OCI-LY1 (cell line): ENCODE results near the gene QRFP.

Experiments
- H2AFZ ChIP-seq: fragments of 200-600 bp; sonication (generic), shearing (Covaris generic); 2 replicates; pipeline ENCODE4 v1.6.0; 2014; ENCODE audit warnings: antibody characterized with exemption, mild to moderate bottlenecking, low read length
- H3F3A ChIP-seq: fragments of 200-600 bp; sonication (generic), shearing (Covaris generic); 2 replicates; pipeline ENCODE4 v1.6.0; 2014; ENCODE audit warnings: mild to moderate bottlenecking, antibody characterized with exemption, low read length, moderate library complexity; ENCODE audit not compliant: insufficient read depth
- H3K27ac ChIP-seq: fragments of 200-600 bp; sonication (generic); 2 replicates; pipeline ENCODE4 v1.5.1; 2014; ENCODE audit warnings: low read length, mixed run types, mild to moderate bottlenecking, low read depth; ENCODE audit not compliant: poor library complexity, severe bottlenecking
- H3K27me3 ChIP-seq: fragments of 200-600 bp; sonication (generic); 2 replicates; pipeline ENCODE4 v1.6.0; 2014; ENCODE audit warnings: antibody characterized with exemption, mild to moderate bottlenecking, low read length, moderate library complexity; ENCODE audit not compliant: insufficient read depth
- H3K36me3 ChIP-seq: fragments of 200-600 bp; sonication (generic); 2 replicates; pipeline ENCODE4 v1.6.1; 2014; ENCODE audit warnings: mild to moderate bottlenecking, antibody characterized with exemption, low read length, moderate library complexity, mixed read lengths; ENCODE audit not compliant: insufficient read depth
- H3K4me1 ChIP-seq: fragments of 200-600 bp; sonication (generic); 2 replicates; pipeline ENCODE4 v1.5.1; 2014; ENCODE audit warnings: mild to moderate bottlenecking, low read length, moderate library complexity; ENCODE audit not compliant: insufficient read depth, severe bottlenecking
- H3K4me2 ChIP-seq: fragments of 200-600 bp; sonication (generic), shearing (Covaris generic); 2 replicates; pipeline ENCODE4 v1.6.1; 2014; ENCODE audit warnings: low read length
- H3K4me3 ChIP-seq: fragments of 200-600 bp; sonication (generic); 2 replicates; pipeline ENCODE4 v1.5.1; 2014; ENCODE audit warnings: low read length, low read depth, mild to moderate bottlenecking, mixed read lengths; ENCODE audit not compliant: poor library complexity, severe bottlenecking
- H3K79me2 ChIP-seq: fragments of 200-600 bp; shearing (Covaris generic); 2 replicates; pipeline ENCODE4 v1.6.1; 2016; ENCODE audit warnings: mixed run types, low read length, mixed read lengths; ENCODE audit not compliant: insufficient read depth
- H3K9ac ChIP-seq: fragments of 200-600 bp; sonication (generic), shearing (Covaris generic); 2 replicates; pipeline ENCODE4 v1.6.1; 2014; ENCODE audit warnings: mild to moderate bottlenecking, low read length, mixed read lengths
- H3K9me2 ChIP-seq: fragments of 200-600 bp; sonication (generic), shearing (Covaris generic); 2 replicates; pipeline ENCODE4 v1.6.1; 2014; ENCODE audit warnings: low read depth, mild to moderate bottlenecking, low read length, mixed read lengths
- H3K9me3 ChIP-seq: fragments of 200-600 bp; shearing (Covaris generic); 2 replicates; pipeline ENCODE4 v1.6.1; 2014; ENCODE audit warnings: low read length, mixed read lengths
- H4K20me1 ChIP-seq: fragments of 200-600 bp; sonication (generic), shearing (Covaris generic); 2 replicates; pipeline ENCODE4 v1.6.0; 2016; ENCODE audit warnings: mild to moderate bottlenecking, low read length; ENCODE audit not compliant: insufficient read depth
- EZH2 ChIP-seq: fragments of 200-600 bp; sonication (generic), shearing (Covaris generic); IDR thresholded peaks from 2 replicates; pipeline ENCODE4 v1.8.0; 2017; ENCODE audit warnings: borderline replicate concordance, mixed run types, mild to moderate bottlenecking, antibody characterized with exemption, low read length, moderate library complexity, mixed read lengths
- TF ChIP-seq, protein P1 (sequence below): fragments of 200-600 bp; sonication (generic), shearing (Covaris generic); IDR thresholded peaks from 2 replicates; pipeline ENCODE4 v1.5.1; 2017; ENCODE audit warnings: mild to moderate bottlenecking, antibody characterized with exemption, low read length, moderate library complexity, mixed read lengths

Gene QRFP

DNA sequence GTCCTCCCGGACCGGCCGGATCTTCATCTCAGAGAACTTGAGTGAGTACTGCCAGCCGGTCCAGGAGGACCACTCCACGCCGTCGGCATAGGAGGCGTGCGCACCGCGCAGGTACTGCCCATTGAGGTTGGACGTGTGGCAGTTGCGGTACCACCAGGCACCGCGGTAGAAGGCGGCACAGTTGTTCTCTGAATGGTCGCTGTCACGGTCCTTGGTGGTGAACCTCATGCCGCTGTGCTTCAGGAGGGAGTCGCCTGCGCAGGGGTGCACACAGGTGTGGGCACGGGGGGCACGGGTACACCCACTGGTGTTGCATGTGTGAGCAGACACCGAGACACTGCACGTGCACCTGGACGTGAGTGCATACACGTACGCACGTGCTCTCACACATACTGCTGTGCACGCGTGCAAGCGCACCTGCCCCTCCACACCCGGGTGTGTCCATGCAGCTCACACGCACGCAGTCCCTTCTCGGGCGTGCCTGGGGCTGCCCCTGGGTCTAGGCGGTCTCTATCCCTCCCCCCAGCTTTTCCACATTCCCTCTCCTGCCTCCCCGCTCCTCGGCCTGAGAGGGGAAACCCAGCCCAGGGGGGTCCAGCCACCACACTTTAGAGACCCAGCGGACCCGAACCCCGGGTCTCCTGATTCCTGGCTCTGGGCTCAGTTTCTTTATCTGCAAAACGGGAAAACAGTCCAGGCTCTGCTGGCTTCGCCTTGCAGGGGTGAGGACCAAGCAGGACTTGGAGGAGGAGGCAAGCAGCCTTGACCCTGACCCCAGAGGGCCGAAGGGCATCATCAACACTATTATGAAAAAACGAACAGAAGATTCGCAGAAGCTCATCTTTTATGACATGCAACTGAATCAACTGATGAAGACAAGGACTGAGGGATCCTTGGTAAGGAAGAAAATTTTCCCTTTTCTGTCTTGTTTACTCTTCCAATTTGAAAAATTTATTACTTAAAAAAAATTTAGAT, 7.7 kb upstream of the QRFP start:
- Histone ChIP-seq H3K27ac (no peak overlapping the region), H4K20me1 (no peaks in the 10 kb centered on the region), H3K4me3 (no peak overlapping the region), H3F3A (no peaks in the 10 kb centered on the region), H3K36me3 (no peaks in the 10 kb centered on the region), H2AFZ (no peak overlapping the region), H3K4me2 (no peak overlapping the region), H3K4me1 (no peaks in the 10 kb centered on the region), H3K9me3 (no peaks in the 10 kb centered on the region), H3K27me3 (no peaks in the 10 kb centered on the region), H3K79me2 (no peaks in the 10 kb centered on the region), H3K9me2 (no peaks in the 10 kb centered on the region), H3K9ac (no peak overlapping the region)
- no peak for TF ChIP-seq EZH2
- TF ChIP-seq, protein P1, sequence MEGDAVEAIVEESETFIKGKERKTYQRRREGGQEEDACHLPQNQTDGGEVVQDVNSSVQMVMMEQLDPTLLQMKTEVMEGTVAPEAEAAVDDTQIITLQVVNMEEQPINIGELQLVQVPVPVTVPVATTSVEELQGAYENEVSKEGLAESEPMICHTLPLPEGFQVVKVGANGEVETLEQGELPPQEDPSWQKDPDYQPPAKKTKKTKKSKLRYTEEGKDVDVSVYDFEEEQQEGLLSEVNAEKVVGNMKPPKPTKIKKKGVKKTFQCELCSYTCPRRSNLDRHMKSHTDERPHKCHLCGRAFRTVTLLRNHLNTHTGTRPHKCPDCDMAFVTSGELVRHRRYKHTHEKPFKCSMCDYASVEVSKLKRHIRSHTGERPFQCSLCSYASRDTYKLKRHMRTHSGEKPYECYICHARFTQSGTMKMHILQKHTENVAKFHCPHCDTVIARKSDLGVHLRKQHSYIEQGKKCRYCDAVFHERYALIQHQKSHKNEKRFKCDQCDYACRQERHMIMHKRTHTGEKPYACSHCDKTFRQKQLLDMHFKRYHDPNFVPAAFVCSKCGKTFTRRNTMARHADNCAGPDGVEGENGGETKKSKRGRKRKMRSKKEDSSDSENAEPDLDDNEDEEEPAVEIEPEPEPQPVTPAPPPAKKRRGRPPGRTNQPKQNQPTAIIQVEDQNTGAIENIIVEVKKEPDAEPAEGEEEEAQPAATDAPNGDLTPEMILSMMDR, result no peak

DNA sequence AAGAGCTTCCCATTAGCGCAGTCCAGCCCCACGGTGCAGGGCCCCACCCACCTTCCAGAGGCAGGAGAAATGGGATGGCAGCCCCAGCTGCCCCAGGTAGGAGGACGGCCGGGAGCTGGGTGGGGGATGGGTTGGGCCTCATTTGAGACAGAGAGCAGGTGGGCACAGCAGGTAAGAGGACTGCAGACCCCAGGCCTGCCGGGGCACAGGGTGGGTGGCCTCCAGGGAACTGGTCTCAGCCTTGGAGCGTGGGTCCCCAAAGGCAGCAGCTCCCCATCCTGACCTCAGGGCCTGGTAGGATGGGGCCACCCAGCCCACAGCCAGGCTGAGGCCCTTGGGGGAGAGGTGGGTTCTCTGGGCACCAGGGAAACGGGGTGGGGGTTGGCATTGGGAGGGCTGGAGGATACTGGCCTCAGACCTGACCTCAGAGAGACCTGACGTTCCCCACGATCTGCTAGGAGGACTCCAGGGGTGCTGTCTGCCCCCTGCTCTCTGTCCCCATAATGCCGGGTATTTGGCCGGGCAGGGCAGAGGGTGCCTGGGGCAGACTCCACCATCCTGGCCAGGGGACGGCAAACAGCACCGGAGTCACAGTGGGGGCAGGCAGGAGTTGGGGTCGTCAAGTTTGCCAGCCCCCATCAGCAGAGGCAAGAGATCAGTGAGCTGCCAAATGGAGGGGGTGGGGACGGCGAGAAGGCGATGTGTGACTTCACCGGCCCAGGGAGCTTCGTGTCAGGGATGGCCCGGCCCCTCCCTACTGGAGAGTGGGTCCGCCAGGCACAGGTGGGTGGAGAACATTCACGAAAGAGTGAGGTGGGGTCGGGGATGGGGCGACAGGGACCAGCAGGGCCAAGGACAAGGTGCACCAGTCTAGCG, 6.8 kb upstream of the QRFP start:
- H2AFZ ChIP-seq, result no peak overlapping the region
- no peaks in the 10 kb centered on the region for H3K27me3 ChIP-seq
- H3K9me3 ChIP-seq, result no peaks in the 10 kb centered on the region
- no peaks in the 10 kb centered on the region for H3F3A ChIP-seq
- no peaks in the 10 kb centered on the region for H3K36me3 ChIP-seq
- H3K27ac ChIP-seq, result no peak overlapping the region
- H4K20me1 ChIP-seq, result no peaks in the 10 kb centered on the region
- H3K9me2 ChIP-seq, result no peaks in the 10 kb centered on the region
- no peak overlapping the region for H3K4me2 ChIP-seq
- no peak for TF ChIP-seq EZH2
- TF ChIP-seq, protein P1, result no peak
- H3K9ac ChIP-seq, result no peak overlapping the region
- no peak overlapping the region for H3K4me3 ChIP-seq
- no peaks in the 10 kb centered on the region for H3K79me2 ChIP-seq
- H3K4me1 ChIP-seq, result no peaks in the 10 kb centered on the region

DNA sequence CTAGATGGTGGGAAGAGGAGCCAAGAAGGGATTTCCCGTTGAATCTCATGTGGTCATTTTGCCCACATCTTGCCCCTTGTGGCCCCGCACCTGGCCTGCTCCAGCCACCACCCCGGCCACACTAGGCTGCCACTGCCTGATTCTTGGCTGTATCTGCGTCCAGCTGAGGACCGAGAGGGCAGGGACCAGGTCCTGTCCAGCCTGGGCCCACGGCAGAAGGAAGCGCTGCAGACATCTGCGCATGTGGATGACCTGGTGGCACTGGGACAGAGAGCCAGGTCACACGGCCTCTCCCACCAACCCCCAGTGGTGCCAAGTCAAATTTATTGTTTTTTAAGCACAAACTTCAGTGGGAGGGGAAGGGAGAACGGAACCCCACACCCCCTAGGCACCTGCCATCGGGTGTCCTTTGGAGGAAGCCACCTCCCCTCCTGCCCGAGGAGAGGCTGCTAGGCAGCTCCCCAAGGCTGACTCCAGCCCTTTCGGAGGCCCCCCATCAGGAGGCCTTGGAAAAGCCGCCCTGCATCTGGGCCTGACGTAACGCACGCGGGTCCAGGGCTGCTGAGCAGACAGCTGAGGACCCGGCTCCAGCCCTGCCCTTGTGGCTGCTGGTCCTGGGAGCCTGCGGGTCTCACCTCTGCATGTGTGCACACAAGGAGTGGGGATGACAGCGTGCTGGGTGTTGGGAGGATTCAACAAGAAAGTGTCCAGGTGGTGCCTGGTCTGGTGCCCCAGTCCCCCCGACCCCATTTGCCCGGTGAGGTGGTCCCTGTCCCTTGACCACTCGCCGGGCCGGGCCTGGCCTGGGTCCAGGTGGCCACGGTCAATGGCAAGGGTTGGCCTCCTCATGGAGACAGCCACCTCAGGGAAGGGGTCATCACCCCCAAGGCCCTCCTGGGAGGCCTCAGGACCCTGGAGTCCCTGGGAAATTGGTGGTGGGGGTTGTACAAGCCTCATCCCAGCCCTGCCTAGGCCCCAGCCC, 5.9 kb upstream of the QRFP start:
- H4K20me1 ChIP-seq, result no peaks in the 10 kb centered on the region
- no peaks in the 10 kb centered on the region for H3K4me1 ChIP-seq
- no peak for TF ChIP-seq EZH2
- TF ChIP-seq, protein P1, result no peak
- H3K79me2 ChIP-seq, result no peaks in the 10 kb centered on the region
- H3F3A ChIP-seq, result no peaks in the 10 kb centered on the region
- H3K4me3 ChIP-seq, result no peak overlapping the region
- no peaks in the 10 kb centered on the region for H3K36me3 ChIP-seq
- no peak overlapping the region for H2AFZ ChIP-seq
- H3K27ac ChIP-seq, result no peak overlapping the region
- no peak overlapping the region for H3K9ac ChIP-seq
- no peaks in the 10 kb centered on the region for H3K27me3 ChIP-seq
- H3K9me2 ChIP-seq, result no peaks in the 10 kb centered on the region
- no peaks in the 10 kb centered on the region for H3K9me3 ChIP-seq
- no peak overlapping the region for H3K4me2 ChIP-seq
